Activated CD4-positive, alpha-beta T cell treated with anti-CD3 and anti-CD28 coated beads, Interleukin-2, amount 10 ng/mL, durations not matched to agents 24 days and 14 days (primary cell): ENCODE results near the gene PTAR1. TPM values are rescaled to one million over a fixed set of nuclear protein-coding genes. Genes with fewer than 3 reads are reported as not detected.

Experiments
- DNase-seq: peaks from one replicate; pipeline ENCODE4 v3.0.0; 2022
- H3K27ac Mint-ChIP-seq: one replicate; pipeline ENCODE4 v1.8.0; 2022; ENCODE audit warnings: mild to moderate bottlenecking, mixed read lengths
- H3K27me3 Mint-ChIP-seq: one replicate; pipeline ENCODE4 v1.8.0; 2022; ENCODE audit warnings: mixed read lengths
- H3K36me3 Mint-ChIP-seq: one replicate; pipeline ENCODE4 v1.8.0; 2022; ENCODE audit warnings: low read depth, mild to moderate bottlenecking, mixed read lengths
- H3K4me1 Mint-ChIP-seq: one replicate; pipeline ENCODE4 v1.8.0; 2021; ENCODE audit warnings: mixed read lengths
- H3K4me3 Mint-ChIP-seq: one replicate; pipeline ENCODE4 v1.8.0; 2022; ENCODE audit warnings: mild to moderate bottlenecking, moderate library complexity, mixed read lengths
- H3K9me3 Mint-ChIP-seq: one replicate; pipeline ENCODE4 v1.8.0; 2021; ENCODE audit warnings: mixed read lengths
- intact Hi-C: fragments of 100-400 bp; cut with micrococcal nuclease; formaldehyde crosslinking; loops from one replicate; pipeline ENCODE4 v1.15.1; 2023
- total RNA-seq: library from RNA; stranded (reverse); gene quantifications from 2 replicates; pipeline ENCODE4 v1.2.3, GENCODE V29; 2022

PTAR1 gene
- total RNA-seq, 1 donor from 2014 or later, result 56.1 TPM

- Mint-ChIP-seq H3K4me1 (peaks cover 17% of the 10 kb centered on the region), H3K36me3 (peaks cover 47% of the 10 kb centered on the region), H3K27me3 (no peaks in the 10 kb centered on the region), H3K4me3 (no peak overlapping the region), H3K27ac (no peak overlapping the region), H3K9me3 (no peaks in the 10 kb centered on the region)
- no peak for DNase-seq
- intact Hi-C loops, result no loop called here
Measured at GRCh38 chr9:69744688-69745380, 15.0 kb downstream of the PTAR1 start.

DNA sequence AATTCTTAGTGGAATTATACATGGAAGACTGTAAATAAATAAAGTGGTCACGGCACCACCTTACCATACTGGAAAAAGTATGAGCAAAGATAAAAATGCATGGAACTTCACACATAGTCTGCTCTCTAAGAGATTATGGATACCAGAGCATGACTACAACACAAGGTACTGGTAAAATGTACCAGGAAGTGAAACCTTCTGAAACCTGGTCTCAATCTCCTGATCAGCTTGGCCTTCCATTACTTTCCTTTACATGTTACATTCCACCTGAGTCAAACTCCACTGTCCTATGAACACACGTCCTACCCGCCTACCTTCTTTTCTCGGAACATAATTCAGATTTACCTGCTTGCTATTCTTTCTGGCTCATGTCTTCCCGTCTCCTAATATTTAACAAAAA is 15.9 kb downstream of the PTAR1 start:
- DNase-seq, result no peak
- H3K4me3 Mint-ChIP-seq, result no peak overlapping the region
- peaks cover 17% of the 10 kb centered on the region for H3K4me1 Mint-ChIP-seq
- intact Hi-C loops, result no loop called here
- peaks cover 48% of the 10 kb centered on the region for H3K36me3 Mint-ChIP-seq
- H3K27ac Mint-ChIP-seq, result no peak overlapping the region
- H3K27me3 Mint-ChIP-seq, result no peaks in the 10 kb centered on the region
- no peaks in the 10 kb centered on the region for H3K9me3 Mint-ChIP-seq

DNA sequence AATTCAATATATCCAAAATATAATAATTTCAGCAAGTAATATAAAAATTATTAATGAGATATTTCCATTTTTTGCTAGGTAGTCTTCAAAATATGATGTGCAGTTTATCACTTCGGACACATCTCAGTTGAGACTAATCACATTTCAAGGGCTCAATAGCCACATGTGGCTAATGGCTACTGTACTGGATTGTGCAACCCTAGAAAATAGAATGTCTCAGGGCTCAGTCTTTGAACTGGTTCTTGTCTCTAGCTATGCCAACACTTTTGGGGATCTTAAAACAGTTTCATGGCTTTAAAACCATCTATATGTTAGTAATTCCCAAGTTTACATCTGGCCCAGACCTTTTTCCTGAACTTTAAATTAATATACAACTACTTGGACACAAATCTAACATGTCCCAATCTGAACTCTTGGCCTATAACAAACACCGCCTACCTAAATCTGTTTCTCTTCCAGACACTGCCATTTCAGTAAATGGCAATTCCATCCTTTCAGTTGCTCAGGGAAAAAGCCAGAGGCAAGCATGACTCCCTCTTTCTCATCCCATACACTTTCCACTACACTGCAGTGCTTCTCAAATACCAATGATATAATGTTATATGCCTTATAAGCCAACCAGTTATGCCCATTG is 18.8 kb downstream of the PTAR1 start:
- H3K36me3 Mint-ChIP-seq, result peaks cover 47% of the 10 kb centered on the region
- DNase-seq, result no peak
- H3K27me3 Mint-ChIP-seq, result no peaks in the 10 kb centered on the region
- H3K4me1 Mint-ChIP-seq, result peaks cover 13% of the 10 kb centered on the region
- H3K9me3 Mint-ChIP-seq, result no peaks in the 10 kb centered on the region
- H3K4me3 Mint-ChIP-seq, result no peak overlapping the region
- intact Hi-C loops, result no loop called here
- H3K27ac Mint-ChIP-seq, result no peak overlapping the region

DNA sequence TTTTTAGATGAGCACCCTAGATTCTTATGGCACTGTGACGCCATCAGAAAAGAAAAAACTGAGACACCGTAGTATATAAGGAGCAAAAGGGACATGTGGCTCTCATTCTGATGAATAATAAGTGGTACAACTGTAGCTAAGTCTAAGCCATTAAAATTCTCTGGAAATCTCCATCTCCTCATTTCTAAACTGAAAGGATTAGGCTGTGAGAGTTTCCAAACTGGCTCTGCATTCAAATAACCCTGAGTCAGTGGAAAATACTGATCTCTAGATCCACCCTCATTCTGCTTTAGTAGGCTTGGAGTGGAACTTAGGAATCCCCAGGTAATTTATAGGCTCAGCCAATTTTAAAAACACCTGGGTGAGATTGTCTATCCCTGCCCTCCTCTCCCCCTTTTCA is 28.5 kb downstream of the PTAR1 start:
- no peaks in the 10 kb centered on the region for H3K9me3 Mint-ChIP-seq
- peaks cover 50% of the 10 kb centered on the region for H3K36me3 Mint-ChIP-seq
- peaks cover 15% of the 10 kb centered on the region for H3K4me1 Mint-ChIP-seq
- H3K4me3 Mint-ChIP-seq, result no peak overlapping the region
- peak overlapping the region; percentile 69 for H3K27ac Mint-ChIP-seq
- no peak for DNase-seq
- intact Hi-C loops, result loop anchor here (2.0 kb wide), 1 partner anchor 27 kb away; no protein-coding TSS in a partner anchor
- no peaks in the 10 kb centered on the region for H3K27me3 Mint-ChIP-seq

GRCh38 chr9:69719983-69720382 is 39.8 kb downstream of the PTAR1 start:
- peaks cover 63% of the 10 kb centered on the region for H3K36me3 Mint-ChIP-seq
- no peak for DNase-seq
- intact Hi-C loops, result loop anchor here (5.0 kb wide), 1 partner anchor 37 kb away; no protein-coding TSS in a partner anchor
- H3K27ac Mint-ChIP-seq, result no peak overlapping the region
- H3K27me3 Mint-ChIP-seq, result no peaks in the 10 kb centered on the region
- no peak overlapping the region for H3K4me3 Mint-ChIP-seq
- H3K9me3 Mint-ChIP-seq, result no peaks in the 10 kb centered on the region
- peaks cover 2% of the 10 kb centered on the region for H3K4me1 Mint-ChIP-seq

DNA sequence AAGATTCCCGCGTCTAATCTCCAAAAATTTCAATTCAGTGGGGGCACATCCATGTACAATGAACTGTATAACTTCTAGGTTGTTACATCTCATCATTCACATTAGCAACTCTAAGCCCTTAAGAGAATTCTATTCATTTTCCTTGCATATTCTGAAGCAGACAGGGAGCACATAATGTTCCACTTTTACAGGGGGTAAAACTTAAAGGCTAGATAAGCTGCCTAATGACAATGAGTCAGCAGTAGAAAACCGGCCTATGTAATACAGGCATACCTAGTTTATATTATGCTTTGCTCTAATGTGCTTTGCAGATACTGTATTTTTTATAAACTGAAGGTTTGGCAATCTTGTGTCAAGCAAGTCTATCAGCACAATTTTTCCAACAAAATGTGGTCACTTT is 40.4 kb downstream of the PTAR1 start:
- Mint-ChIP-seq H3K36me3 (peaks cover 61% of the 10 kb centered on the region), H3K27ac (no peak overlapping the region), H3K4me1 (peaks cover 2% of the 10 kb centered on the region), H3K4me3 (no peak overlapping the region), H3K9me3 (no peaks in the 10 kb centered on the region), H3K27me3 (no peaks in the 10 kb centered on the region)
- intact Hi-C loops, result no loop called here
- DNase-seq, result no peak

DNA sequence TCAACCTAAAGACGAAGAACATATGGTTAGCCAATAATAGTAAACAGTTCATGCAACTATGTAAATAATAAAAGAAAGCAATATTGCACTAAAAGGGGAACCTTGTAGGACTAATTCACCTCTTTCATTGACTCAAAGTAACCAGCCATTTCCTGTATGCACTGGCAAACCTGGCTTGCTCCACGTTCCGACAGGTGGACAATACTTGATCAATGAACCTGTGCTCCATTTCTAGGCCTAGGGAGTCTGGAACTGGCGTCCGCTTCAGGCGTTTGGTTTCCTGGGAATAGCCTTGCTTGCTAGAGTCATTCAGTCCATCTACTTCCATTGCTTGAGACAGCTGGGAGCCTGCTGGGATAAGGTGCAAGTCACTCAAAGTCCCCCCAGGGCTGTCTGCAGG is 41.6 kb downstream of the PTAR1 start:
- H3K27ac Mint-ChIP-seq, result no peak overlapping the region
- intact Hi-C loops, result no loop called here
- H3K4me3 Mint-ChIP-seq, result no peak overlapping the region
- H3K4me1 Mint-ChIP-seq, result peaks cover 2% of the 10 kb centered on the region
- no peaks in the 10 kb centered on the region for H3K9me3 Mint-ChIP-seq
- no peak for DNase-seq
- H3K27me3 Mint-ChIP-seq, result no peaks in the 10 kb centered on the region
- H3K36me3 Mint-ChIP-seq, result peaks cover 55% of the 10 kb centered on the region

DNA sequence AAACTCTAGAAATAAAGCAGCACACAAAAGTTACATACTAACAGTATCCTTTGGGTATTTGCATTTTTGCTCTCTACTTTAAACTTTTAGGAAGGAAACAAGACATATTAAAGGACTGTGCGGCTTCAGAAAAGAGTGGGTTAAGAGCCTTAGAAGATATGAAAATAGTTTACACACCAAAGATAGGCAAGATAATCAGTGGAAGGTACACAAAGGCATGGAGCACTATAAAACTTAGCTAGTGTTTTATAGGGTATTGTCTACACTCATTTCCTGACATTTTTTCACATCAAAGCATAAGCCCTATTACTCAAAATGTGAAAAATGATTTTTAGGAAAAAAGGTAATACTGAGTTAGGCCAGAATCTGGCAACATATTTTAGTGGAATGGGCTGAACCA is 44.0 kb downstream of the PTAR1 start:
- H3K36me3 Mint-ChIP-seq, result peaks cover 42% of the 10 kb centered on the region
- DNase-seq, result no peak
- H3K27me3 Mint-ChIP-seq, result no peaks in the 10 kb centered on the region
- H3K9me3 Mint-ChIP-seq, result no peaks in the 10 kb centered on the region
- H3K4me3 Mint-ChIP-seq, result no peak overlapping the region
- intact Hi-C loops, result no loop called here
- H3K4me1 Mint-ChIP-seq, result peaks cover 2% of the 10 kb centered on the region
- H3K27ac Mint-ChIP-seq, result no peak overlapping the region

GRCh38 chr9:69715096-69715495 is 44.7 kb downstream of the PTAR1 start:
- H3K27ac Mint-ChIP-seq, result no peak overlapping the region
- peaks cover 38% of the 10 kb centered on the region for H3K36me3 Mint-ChIP-seq
- no peaks in the 10 kb centered on the region for H3K9me3 Mint-ChIP-seq
- H3K4me1 Mint-ChIP-seq, result peaks cover 2% of the 10 kb centered on the region
- intact Hi-C loops, result no loop called here
- H3K27me3 Mint-ChIP-seq, result no peaks in the 10 kb centered on the region
- no peak overlapping the region for H3K4me3 Mint-ChIP-seq
- DNase-seq, result no peak

- DNase-seq, result no peak
- Mint-ChIP-seq H3K4me3 (no peak overlapping the region), H3K4me1 (no peaks in the 10 kb centered on the region), H3K36me3 (peaks cover 2% of the 10 kb centered on the region), H3K9me3 (peaks cover 28% of the 10 kb centered on the region), H3K27me3 (peaks cover 6% of the 10 kb centered on the region), H3K27ac (no peak overlapping the region)
- intact Hi-C loops, result no loop called here
Measured at GRCh38 chr9:69697475-69697874, 62.3 kb downstream of the PTAR1 start.

- peaks cover 2% of the 10 kb centered on the region for H3K36me3 Mint-ChIP-seq
- intact Hi-C loops, result no loop called here
- no peak overlapping the region for H3K4me3 Mint-ChIP-seq
- H3K27me3 Mint-ChIP-seq, result peaks cover 10% of the 10 kb centered on the region
- no peaks in the 10 kb centered on the region for H3K4me1 Mint-ChIP-seq
- H3K27ac Mint-ChIP-seq, result no peak overlapping the region
- no peak for DNase-seq
- H3K9me3 Mint-ChIP-seq, result peaks cover 28% of the 10 kb centered on the region
Measured at GRCh38 chr9:69696802-69697201, 63.0 kb downstream of the PTAR1 start.

DNA sequence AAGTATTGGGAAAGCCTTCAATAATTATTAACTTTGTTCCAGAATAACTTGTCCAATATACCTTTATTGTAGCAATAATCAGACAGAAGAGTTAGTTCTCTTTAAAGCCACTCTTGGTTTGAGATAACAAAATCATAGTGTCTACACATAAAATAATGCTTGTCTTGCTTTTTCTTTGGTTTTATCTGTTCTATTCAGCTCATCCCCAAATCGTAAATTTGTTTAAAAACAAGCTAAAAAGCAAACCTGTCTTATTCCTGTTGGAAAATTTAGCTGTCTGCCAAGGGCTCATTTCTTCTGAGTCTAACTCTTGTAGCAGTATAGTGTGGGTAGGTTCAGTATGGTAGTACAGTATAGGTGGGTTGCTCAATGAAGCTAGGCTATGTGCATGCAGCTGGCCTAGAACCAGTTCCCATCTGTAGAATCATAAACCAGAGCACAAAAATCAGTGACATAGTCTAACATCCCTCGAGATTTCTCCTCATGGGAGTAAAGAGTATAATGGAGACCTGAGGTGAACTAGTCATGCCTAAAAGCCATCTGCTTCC is 69.7 kb downstream of the PTAR1 start:
- H3K27me3 Mint-ChIP-seq, result peaks cover 19% of the 10 kb centered on the region
- no peak overlapping the region for H3K4me3 Mint-ChIP-seq
- H3K4me1 Mint-ChIP-seq, result no peaks in the 10 kb centered on the region
- no peaks in the 10 kb centered on the region for H3K9me3 Mint-ChIP-seq
- H3K36me3 Mint-ChIP-seq, result no peaks in the 10 kb centered on the region
- no peak for DNase-seq
- no peak overlapping the region for H3K27ac Mint-ChIP-seq
- intact Hi-C loops, result no loop called here

DNA sequence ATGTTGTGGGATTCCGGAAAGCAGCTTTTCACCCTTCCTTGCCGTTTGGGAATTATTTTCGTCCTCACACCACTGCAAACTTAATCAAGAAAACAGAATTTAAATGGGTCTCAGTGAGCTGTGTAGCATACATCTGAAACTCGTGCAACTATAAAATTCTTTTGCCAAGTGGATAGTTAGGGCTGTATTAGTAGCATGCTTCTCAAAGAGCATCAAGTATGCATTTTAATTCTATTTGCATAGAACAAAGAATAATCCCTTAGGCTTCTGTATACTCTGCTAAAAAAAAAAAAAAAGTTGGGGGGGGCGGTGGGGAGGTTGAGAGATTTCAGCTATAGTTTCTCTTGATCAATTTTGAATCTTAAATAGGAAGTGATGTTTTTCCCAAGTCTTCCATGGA is 75.9 kb downstream of the PTAR1 start:
- H3K27ac Mint-ChIP-seq, result no peak overlapping the region
- peaks cover 11% of the 10 kb centered on the region for H3K27me3 Mint-ChIP-seq
- intact Hi-C loops, result no loop called here
- no peaks in the 10 kb centered on the region for H3K9me3 Mint-ChIP-seq
- no peaks in the 10 kb centered on the region for H3K36me3 Mint-ChIP-seq
- no peak for DNase-seq
- no peaks in the 10 kb centered on the region for H3K4me1 Mint-ChIP-seq
- H3K4me3 Mint-ChIP-seq, result no peak overlapping the region

- Mint-ChIP-seq H3K36me3 (no peaks in the 10 kb centered on the region), H3K4me3 (no peak overlapping the region), H3K27me3 (peaks cover 27% of the 10 kb centered on the region), H3K4me1 (peaks cover 7% of the 10 kb centered on the region), H3K27ac (no peak overlapping the region), H3K9me3 (no peaks in the 10 kb centered on the region)
- intact Hi-C loops, result loop anchor here (10.0 kb wide), 1 partner anchor 576 kb away; the partner anchor contains the start of gene SMC5
- no peak for DNase-seq
Measured at GRCh38 chr9:69678843-69679538, 80.8 kb downstream of the PTAR1 start.
